B cell (primary cell): Measurements from ENCODE around the gene GIT1. TPM values are rescaled to one million over a fixed set of nuclear protein-coding genes. Genes with fewer than 3 reads are reported as not detected.
A peak's percentile ranks its signal among the peaks of the same experiment; 100 is the strongest.

Experiments
- ATAC-seq: fragments of 200-7000 bp; cut with Tn5 transposase; one replicate; pipeline ENCODE4 v1.10.0; 2021; ENCODE audit warnings: low read depth, mild to moderate bottlenecking, moderate number of reproducible peaks, moderate library complexity
- CTCF ChIA-PET: fragments of 350-600 bp; sonication (Branson Sonifier 250); formaldehyde crosslinking; loops from one replicate; lab custom pipeline; 2021; ENCODE audit warnings: antibody characterized with exemption, inconsistent platforms; lab: Charles Lee
- POLR2A ChIA-PET: fragments of 350-600 bp; sonication (Branson Sonifier 250); formaldehyde crosslinking; loops from one replicate; lab custom pipeline; 2021; ENCODE audit warnings: antibody characterized with exemption; lab: Charles Lee
- DNase-seq: peaks from one replicate; pipeline ENCODE4 v3.0.0; 2013
- H2AFZ ChIP-seq: 2 replicates; pipeline ENCODE4 v1.6.1; 2012; ENCODE audit warnings: mild to moderate bottlenecking, low read depth, low read length; ENCODE audit not compliant: insufficient read depth, poor library complexity, severe bottlenecking
- H3K27ac ChIP-seq, 2 donors: 1 replicate in 1 of 2; 2 replicates in 1 of 2; pipeline ENCODE4 v1.5.1; 2012 to 2013; ENCODE audit warnings: low read length in 2 of 2, mild to moderate bottlenecking in 2 of 2, moderate library complexity in 1 of 2
- H3K27me3 ChIP-seq, 4 experiments: fragments of 200-600 bp in 1 of 4; sonication (generic) in 1 of 4; replicated peaks in 1 of 4; 1 replicate in 2 of 4; 2 replicates in 2 of 4; pipeline versions ENCODE4 v1.6.1 to v1.7.0; 2013 to 2016; ENCODE audit warnings: low read length in 3 of 4, mild to moderate bottlenecking in 2 of 4, mixed read lengths in 1 of 4, moderate library complexity in 1 of 4; ENCODE audit not compliant: insufficient read depth in 4 of 4, control insufficient read depth in 3 of 4; ENCODE audit errors: control extremely low read depth in 1 of 4
- H3K36me3 ChIP-seq, 2 experiments: replicated peaks in 1 of 2; 1 replicate in 1 of 2; 2 replicates in 1 of 2; pipeline versions ENCODE4 v1.6.1 to v1.7.1; 2013; ENCODE audit warnings: low read length in 1 of 2; ENCODE audit not compliant: insufficient read depth in 2 of 2, control insufficient read depth in 1 of 2; ENCODE audit errors: control extremely low read depth in 1 of 2, extremely low read depth in 1 of 2
- H3K4me1 ChIP-seq, 2 donors: fragments of 200-600 bp in 1 of 2; sonication (generic) in 1 of 2; 1 replicate in 1 of 2; 2 replicates in 1 of 2; pipeline versions ENCODE4 v1.5.1 to v1.6.1; 2013 to 2017; ENCODE audit warnings: low read length in 2 of 2; ENCODE audit not compliant: control insufficient read depth in 2 of 2, insufficient read depth in 2 of 2
- H3K4me2 ChIP-seq: replicated peaks from 2 replicates; pipeline ENCODE3; 2012; ENCODE audit warnings: mild to moderate bottlenecking, low read depth, low read length; ENCODE audit not compliant: poor library complexity, severe bottlenecking
- H3K4me3 ChIP-seq, 5 experiments: fragments of 200-600 bp in 1 of 5; sonication (generic) in 1 of 5; 1 replicate in 3 of 5; 2 replicates in 2 of 5; pipeline versions ENCODE4 v1.5.1 to v1.7.0; 2011 to 2016; ENCODE audit warnings: low read length in 4 of 5, mild to moderate bottlenecking in 4 of 5, low read depth in 2 of 5, control low read depth in 1 of 5, moderate library complexity in 1 of 5; ENCODE audit not compliant: insufficient read depth in 1 of 5; ENCODE audit errors: control extremely low read depth in 1 of 5, extremely low read depth in 1 of 5
- H3K79me2 ChIP-seq: fragments of 200-600 bp; sonication (generic); one replicate; pipeline ENCODE4 v1.6.0; 2016; ENCODE audit warnings: low read length; ENCODE audit not compliant: control insufficient read depth, insufficient read depth
- H3K9ac ChIP-seq: fragments of 200-600 bp; sonication (generic); 2 replicates; pipeline ENCODE4 v1.6.1; 2017; ENCODE audit warnings: mild to moderate bottlenecking, low read length, moderate library complexity
- H3K9me3 ChIP-seq, 3 donors: one replicate each; pipeline versions ENCODE4 v1.6.1 to v1.7.1; 2013; ENCODE audit warnings: low read length in 2 of 3; ENCODE audit not compliant: control insufficient read depth in 2 of 3, insufficient read depth in 1 of 3; ENCODE audit errors: control extremely low read depth in 1 of 3
- H4K20me1 ChIP-seq: 2 replicates; pipeline ENCODE4 v1.6.0; 2012; ENCODE audit warnings: mild to moderate bottlenecking, low read length; ENCODE audit not compliant: insufficient read depth, control insufficient read depth, poor library complexity, severe bottlenecking
- H3K27ac Mint-ChIP-seq: one replicate; pipeline ENCODE4 v1.8.0; 2021; ENCODE audit warnings: mixed read lengths
- H3K27me3 Mint-ChIP-seq: one replicate; pipeline ENCODE4 v1.8.0; 2021; ENCODE audit warnings: mixed read lengths
- H3K4me1 Mint-ChIP-seq: one replicate; pipeline ENCODE4 v1.8.0; 2021; ENCODE audit warnings: mixed read lengths
- H3K4me3 Mint-ChIP-seq: one replicate; pipeline ENCODE4 v1.8.0; 2021; ENCODE audit warnings: mixed read lengths
- H3K9me3 Mint-ChIP-seq: one replicate; pipeline ENCODE4 v1.8.0; 2022; ENCODE audit warnings: mixed read lengths; ENCODE audit not compliant: insufficient read depth
- CTCF ChIP-seq: fragments of 200-600 bp; IDR thresholded peaks from one replicate; pipeline ENCODE4 v1.8.0; 2022; ENCODE audit warnings: antibody characterized with exemption, mild to moderate bottlenecking
- EZH2 ChIP-seq: IDR thresholded peaks from 2 replicates; pipeline ENCODE4 v1.6.1; 2012; ENCODE audit warnings: borderline replicate concordance, low read depth, mild to moderate bottlenecking, moderate library complexity, low read length; ENCODE audit not compliant: insufficient read depth, poor library complexity, severe bottlenecking
- WGBS: methylation state at CpG from one replicate; pipeline ENCODE4 v1.1.5; 2013; ENCODE audit warnings: missing lambda C conversion rate; ENCODE audit not compliant: insufficient coverage; 5-methylcytosine and 5-hydroxymethylcytosine counted together
- intact Hi-C: fragments of 100-400 bp; cut with micrococcal nuclease; formaldehyde crosslinking; loops from one replicate; pipeline ENCODE4 v1.10.0; 2022
- polyA plus RNA-seq: library from polyadenylated mRNA; depleted of rRNA; stranded (reverse); fragments of >200 nt; gene quantifications from 2 replicates; pipeline ENCODE4 v1.2.3, GENCODE V29; 2012
- total RNA-seq, 2 donors: library from RNA; stranded (reverse); fragments of 120-200 nt in 1 of 2; gene quantifications; 1 replicate in 1 of 2; 2 replicates in 1 of 2; pipeline versions ENCODE4 v1.2.3 to v1.2.4, GENCODE V29; 2013 to 2022

Gene GIT1
- total and polyA plus RNA-seq, 2 donors (not counting 1 experiment from before 2014, with no cell fraction given) = 49.3 to 61.9 TPM

GRCh38 chr17:29616300-29617048 is 27.0 kb upstream of the GIT1 start:
- Mint-ChIP-seq H3K9me3 (no peaks in the 10 kb centered on the region), H3K27ac (no peak overlapping the region), H3K27me3 (peaks cover 5% of the 10 kb centered on the region), H3K4me1 (peaks cover 43% of the 10 kb centered on the region), H3K4me3 (peak overlapping the region; percentile 90)
- TF ChIP-seq CTCF (no peak), EZH2 (no peak)
- peaks cover 41% of the 10 kb centered on the region for H4K20me1 ChIP-seq
- 15% methylated on average over 28 of the region's 32 CpGs for WGBS
- no peaks in the 10 kb centered on the region for H3K36me3 ChIP-seq
- H3K4me3 ChIP-seq = peak overlapping the region; percentile 26 to 73 (median 50)
- intact Hi-C loops = loop anchor here (5.0 to 10.0 kb wide), 2 partner anchors 146 to 322 kb away; partner anchors contain the start of gene NUFIP2
- peaks cover 0 to 40% (median 12%) of the 10 kb centered on the region in 4 experiments for H3K27me3 ChIP-seq
- H3K27ac ChIP-seq = no peak overlapping the region
- peaks cover 51 to 56% of the 10 kb centered on the region in 2 donors for H3K4me1 ChIP-seq
- peak overlapping the region; percentile 100 for H3K4me2 ChIP-seq
- ChIA-PET CTCF (interaction anchor here (0.7 to 15.4 kb wide), 30 partner anchors 9 to 477 kb away, joined by 3 to 336 read pairs (median 6); partner anchors contain the start of genes ABHD15, ANKRD13B, GIT1 and TP53I13), POLR2A (interaction anchor here (0.7 to 1.6 kb wide), 6 partner anchors 43 to 314 kb away, joined by 3 to 12 read pairs (median 3); partner anchors contain the start of genes ABHD15 and SSH2)
- peaks cover 6% of the 10 kb centered on the region for H3K79me2 ChIP-seq
- peak overlapping the region; percentile 88 for H2AFZ ChIP-seq
- no peaks in the 10 kb centered on the region for H3K9me3 ChIP-seq
- ATAC-seq (no peak), DNase-seq (peak; percentile 47)
- H3K9ac ChIP-seq = peak overlapping the region; percentile 68
